H1 (cell line): ENCODE measurements around the gene RRBP1.

Experiments
- ATF2 ChIP-seq: IDR thresholded peaks from 2 replicates; pipeline ENCODE4 v1.6.1; 2012; ENCODE audit warnings: low read length, inconsistent platforms
- BRCA1 ChIP-seq: IDR thresholded peaks from 2 replicates; pipeline ENCODE4 v1.6.1; 2012; ENCODE audit warnings: low read depth, low read length, improper control_type of control experiment
- CTCF ChIP-seq, 3 experiments: IDR thresholded peaks; 1 replicate in 2 of 3; 2 replicates in 1 of 3; pipeline versions ENCODE4 v1.5.1 to v1.6.1; 2011; ENCODE audit warnings: low read length in 3 of 3, mild to moderate bottlenecking in 3 of 3, inconsistent platforms in 2 of 3, low read depth in 1 of 3, moderate library complexity in 1 of 3; ENCODE audit not compliant: insufficient read depth in 1 of 3; ENCODE audit errors: control extremely low read depth in 1 of 3
- EGR1 ChIP-seq: IDR thresholded peaks from 2 replicates; pipeline ENCODE4 v1.6.1; 2011; ENCODE audit warnings: low read depth, low read length, borderline replicate concordance
- EP300 ChIP-seq, 2 experiments: IDR thresholded peaks; 1 replicate in 1 of 2; 2 replicates in 1 of 2; pipeline ENCODE4 v1.6.1; 2011 to 2012; ENCODE audit warnings: low read depth in 2 of 2, low read length in 2 of 2, mild to moderate bottlenecking in 2 of 2, borderline replicate concordance in 1 of 2, inconsistent platforms in 1 of 2, moderate library complexity in 1 of 2
- HDAC2 ChIP-seq, 2 experiments: fragments of 300-600 bp in 1 of 2; sonication (generic) in 1 of 2; IDR thresholded peaks; 2 replicates each; pipeline ENCODE4 v1.6.1; 2011 to 2012; ENCODE audit warnings: low read depth in 2 of 2, low read length in 2 of 2, mild to moderate bottlenecking in 2 of 2, moderate library complexity in 2 of 2, borderline replicate concordance in 1 of 2, inconsistent platforms in 1 of 2
- JUND ChIP-seq: IDR thresholded peaks from 2 replicates; pipeline ENCODE4 v1.6.1; 2011; ENCODE audit warnings: mild to moderate bottlenecking, improper control_type of control experiment, low read length
- MAX ChIP-seq: IDR thresholded peaks from 2 replicates; pipeline ENCODE4 v1.6.1; 2012; ENCODE audit warnings: inconsistent platforms
- POLR2A ChIP-seq, 2 experiments: IDR thresholded peaks; 1 replicate in 1 of 2; 2 replicates in 1 of 2; pipeline ENCODE4 v1.6.1; 2011; ENCODE audit warnings: low read depth in 2 of 2, low read length in 2 of 2, mild to moderate bottlenecking in 2 of 2; ENCODE audit errors: control extremely low read depth in 1 of 2
- POLR2AphosphoS5 ChIP-seq: IDR thresholded peaks from 2 replicates; pipeline ENCODE4 v1.6.1; 2011; ENCODE audit warnings: low read depth, low read length
- TAF1 ChIP-seq: IDR thresholded peaks from 2 replicates; pipeline ENCODE4 v1.6.1; 2011; ENCODE audit warnings: mild to moderate bottlenecking, low read depth, low read length
- TF ChIP-seq, protein P1 (sequence below): IDR thresholded peaks from 2 replicates; pipeline ENCODE4 v1.6.1; 2011; ENCODE audit warnings: low read depth, mild to moderate bottlenecking, low read length; ENCODE audit not compliant: insufficient read depth

GRCh38 chr20:17657898-17658647, 24.0 kb downstream of the RRBP1 start:
- TF ChIP-seq TAF1 (no peak), POLR2A (IDR thresholded peaks at IDR 0.05; ENCODE audit: control extremely low read depth in 1 of 2, low read depth in 2 of 2, low read length in 2 of 2) (no peak), CTCF (IDR thresholded peaks at IDR 0.05; ENCODE audit: control extremely low read depth in 1 of 3, insufficient read depth in 1 of 3, low read depth in 1 of 3, low read length in 3 of 3) (no peak), MAX (no peak), JUND (no peak), EGR1 (no peak), HDAC2 (IDR thresholded peaks at IDR 0.05; ENCODE audit: borderline replicate concordance in 1 of 2, low read depth in 2 of 2, low read length in 2 of 2) (no peak), POLR2AphosphoS5 (no peak), BRCA1 (no peak), EP300 (IDR thresholded peaks at IDR 0.05; ENCODE audit: borderline replicate concordance in 1 of 2, low read depth in 2 of 2, low read length in 2 of 2) (no peak), ATF2 (no peak)
- TF ChIP-seq, protein P1, sequence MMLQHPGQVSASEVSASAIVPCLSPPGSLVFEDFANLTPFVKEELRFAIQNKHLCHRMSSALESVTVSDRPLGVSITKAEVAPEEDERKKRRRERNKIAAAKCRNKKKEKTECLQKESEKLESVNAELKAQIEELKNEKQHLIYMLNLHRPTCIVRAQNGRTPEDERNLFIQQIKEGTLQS, result no peak
